ENCODE measurements around the gene PHACTR3. TPM values are rescaled to one million over a fixed set of nuclear protein-coding genes. Genes with fewer than 3 reads are reported as not detected.

PHACTR3 gene
- total RNA-seq, 1 donor from 2014 or later = 8.7 TPM

DNA sequence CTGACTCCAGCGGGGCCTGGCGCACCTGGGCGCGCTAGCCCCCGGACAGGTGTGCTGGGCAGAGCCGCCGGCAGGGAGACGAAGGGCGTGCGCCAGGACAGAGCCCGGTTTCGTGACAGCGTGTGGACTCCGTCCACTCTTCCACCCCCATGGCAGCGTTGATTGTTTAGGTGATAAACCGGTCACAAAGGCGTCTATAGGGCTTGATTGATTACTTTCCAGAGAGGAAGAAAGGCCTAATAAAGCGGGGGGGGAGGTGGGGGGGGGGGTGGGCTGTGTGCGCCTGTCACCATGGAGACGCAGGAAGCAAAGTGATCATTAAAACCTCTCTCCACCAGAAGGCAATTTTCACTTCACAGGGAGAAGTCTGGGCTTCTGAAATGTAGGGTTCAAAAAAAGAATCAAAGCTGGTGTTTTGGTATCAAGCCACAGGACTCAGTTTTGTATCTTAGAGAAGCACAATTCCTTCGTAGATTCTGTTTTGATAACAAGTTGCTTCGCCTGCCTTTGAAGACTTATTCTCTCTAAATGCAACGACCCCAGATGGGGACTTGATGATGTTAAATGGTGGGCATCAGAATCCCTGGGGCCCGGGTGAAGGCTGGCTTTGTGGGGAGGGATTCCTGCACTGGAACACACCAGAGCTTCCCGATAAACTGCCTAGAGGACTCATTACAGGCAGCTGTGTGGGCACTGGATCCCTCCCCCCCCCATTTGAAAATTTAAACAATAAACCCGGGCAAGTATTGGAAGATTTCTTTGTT lies 1.4 kb downstream of the PHACTR3 start:
- H3K4me3 Mint-ChIP-seq (ENCODE audit: unreplicated experiment) = no peak overlapping the region
- H3K36me3 Mint-ChIP-seq (ENCODE audit: low read depth, unreplicated experiment) = no peaks in the 10 kb centered on the region
- peaks cover 11% of the 10 kb centered on the region for H3K4me1 Mint-ChIP-seq (ENCODE audit: unreplicated experiment)
- H3K27me3 Mint-ChIP-seq (ENCODE audit: unreplicated experiment) = peaks cover 7% of the 10 kb centered on the region
- TF ChIP-seq, protein P1, sequence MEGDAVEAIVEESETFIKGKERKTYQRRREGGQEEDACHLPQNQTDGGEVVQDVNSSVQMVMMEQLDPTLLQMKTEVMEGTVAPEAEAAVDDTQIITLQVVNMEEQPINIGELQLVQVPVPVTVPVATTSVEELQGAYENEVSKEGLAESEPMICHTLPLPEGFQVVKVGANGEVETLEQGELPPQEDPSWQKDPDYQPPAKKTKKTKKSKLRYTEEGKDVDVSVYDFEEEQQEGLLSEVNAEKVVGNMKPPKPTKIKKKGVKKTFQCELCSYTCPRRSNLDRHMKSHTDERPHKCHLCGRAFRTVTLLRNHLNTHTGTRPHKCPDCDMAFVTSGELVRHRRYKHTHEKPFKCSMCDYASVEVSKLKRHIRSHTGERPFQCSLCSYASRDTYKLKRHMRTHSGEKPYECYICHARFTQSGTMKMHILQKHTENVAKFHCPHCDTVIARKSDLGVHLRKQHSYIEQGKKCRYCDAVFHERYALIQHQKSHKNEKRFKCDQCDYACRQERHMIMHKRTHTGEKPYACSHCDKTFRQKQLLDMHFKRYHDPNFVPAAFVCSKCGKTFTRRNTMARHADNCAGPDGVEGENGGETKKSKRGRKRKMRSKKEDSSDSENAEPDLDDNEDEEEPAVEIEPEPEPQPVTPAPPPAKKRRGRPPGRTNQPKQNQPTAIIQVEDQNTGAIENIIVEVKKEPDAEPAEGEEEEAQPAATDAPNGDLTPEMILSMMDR (IDR thresholded peaks at IDR 0.05; ENCODE audit: unreplicated experiment) = no peak
- DNase-seq (ENCODE audit: low spot score) = no peak
- no peaks in the 10 kb centered on the region for H3K9me3 Mint-ChIP-seq (ENCODE audit: unreplicated experiment)
- H3K27ac Mint-ChIP-seq (ENCODE audit: unreplicated experiment) = peak overlapping the region; percentile 25

DNA sequence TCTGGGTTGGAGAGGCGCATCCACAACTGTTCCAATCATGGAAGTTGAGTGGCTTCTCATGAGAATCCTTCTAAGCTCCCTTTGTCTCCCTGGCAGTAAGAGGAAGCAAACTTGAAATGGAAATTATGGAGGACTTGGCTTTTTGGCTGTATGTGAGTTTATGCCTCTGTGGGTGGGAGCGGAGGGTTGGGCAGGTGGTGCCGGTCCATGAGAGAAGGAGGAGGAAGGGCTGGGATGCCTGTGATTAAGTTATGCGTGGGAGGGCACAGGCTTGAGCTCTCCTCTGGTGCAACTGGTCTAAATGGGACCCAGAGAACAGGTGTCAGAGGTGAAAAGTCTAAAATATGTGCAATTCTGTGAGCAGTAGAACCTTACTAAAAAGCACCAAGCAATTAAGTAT lies 2.2 kb downstream of the PHACTR3 start:
- Mint-ChIP-seq H3K4me3 (ENCODE audit: unreplicated experiment) (no peak overlapping the region), H3K36me3 (ENCODE audit: low read depth, unreplicated experiment) (no peaks in the 10 kb centered on the region), H3K4me1 (ENCODE audit: unreplicated experiment) (peaks cover 11% of the 10 kb centered on the region), H3K27me3 (ENCODE audit: unreplicated experiment) (peaks cover 7% of the 10 kb centered on the region), H3K27ac (ENCODE audit: unreplicated experiment) (no peak overlapping the region), H3K9me3 (ENCODE audit: unreplicated experiment) (no peaks in the 10 kb centered on the region)
- DNase-seq (ENCODE audit: low spot score) = no peak
- TF ChIP-seq, protein P1 (IDR thresholded peaks at IDR 0.05; ENCODE audit: unreplicated experiment) = no peak

GRCh38 chr20:59608396-59608795 lies 4.1 kb downstream of the PHACTR3 start:
- Mint-ChIP-seq H3K27ac (ENCODE audit: unreplicated experiment) (peak overlapping the region; percentile 61), H3K36me3 (ENCODE audit: low read depth, unreplicated experiment) (no peaks in the 10 kb centered on the region), H3K4me1 (ENCODE audit: unreplicated experiment) (peaks cover 8% of the 10 kb centered on the region), H3K27me3 (ENCODE audit: unreplicated experiment) (peaks cover 5% of the 10 kb centered on the region), H3K9me3 (ENCODE audit: unreplicated experiment) (no peaks in the 10 kb centered on the region), H3K4me3 (ENCODE audit: unreplicated experiment) (no peak overlapping the region)
- TF ChIP-seq, protein P1 (IDR thresholded peaks at IDR 0.05; ENCODE audit: unreplicated experiment) = no peak
- DNase-seq (ENCODE audit: low spot score) = no peak

DNA sequence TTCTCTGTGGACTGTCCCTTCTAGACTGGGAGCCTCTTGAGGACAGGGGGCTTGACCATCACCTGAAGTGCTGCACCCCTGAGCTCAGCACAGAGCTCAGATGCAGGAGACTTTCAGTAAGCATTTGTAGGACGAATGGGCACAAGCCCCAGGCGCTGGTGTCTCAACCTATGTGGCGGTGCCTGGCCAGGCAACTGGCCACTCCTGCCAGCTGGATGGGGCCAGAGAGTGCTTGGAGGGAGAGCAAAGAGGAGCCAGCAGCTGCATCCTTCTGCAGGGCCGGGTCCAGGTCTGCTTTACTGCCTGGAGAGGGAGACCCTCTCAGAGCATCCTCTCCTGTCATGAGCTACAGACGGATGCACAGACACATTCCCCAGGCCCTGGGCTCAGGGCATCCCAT lies 4.5 kb downstream of the PHACTR3 start:
- H3K4me3 Mint-ChIP-seq (ENCODE audit: unreplicated experiment) = no peak overlapping the region
- TF ChIP-seq, protein P1 (IDR thresholded peaks at IDR 0.05; ENCODE audit: unreplicated experiment) = no peak
- H3K4me1 Mint-ChIP-seq (ENCODE audit: unreplicated experiment) = peaks cover 8% of the 10 kb centered on the region
- H3K9me3 Mint-ChIP-seq (ENCODE audit: unreplicated experiment) = no peaks in the 10 kb centered on the region
- H3K36me3 Mint-ChIP-seq (ENCODE audit: low read depth, unreplicated experiment) = no peaks in the 10 kb centered on the region
- H3K27me3 Mint-ChIP-seq (ENCODE audit: unreplicated experiment) = peaks cover 5% of the 10 kb centered on the region
- H3K27ac Mint-ChIP-seq (ENCODE audit: unreplicated experiment) = no peak overlapping the region
- DNase-seq (ENCODE audit: low spot score) = no peak

DNA sequence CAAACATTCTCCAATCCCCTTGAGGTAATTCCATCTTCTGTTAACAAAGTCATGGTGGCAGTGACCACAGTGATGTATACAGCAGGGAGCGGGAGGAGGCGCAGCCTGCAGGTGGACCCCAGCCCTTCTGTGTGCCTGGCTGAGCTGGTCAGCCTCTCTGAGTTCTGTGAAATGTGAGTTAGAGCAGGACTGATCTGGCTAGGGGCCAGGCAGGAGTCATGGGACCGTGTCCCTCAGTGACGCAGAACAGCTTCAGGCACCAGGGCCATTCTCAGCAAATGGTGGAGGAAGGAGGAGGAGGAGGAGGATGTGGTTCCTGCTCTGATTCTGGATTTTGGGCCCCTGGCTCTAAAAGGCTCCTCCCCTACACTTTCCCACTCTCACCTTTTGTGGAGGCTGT lies 6.9 kb downstream of the PHACTR3 start:
- Mint-ChIP-seq H3K4me3 (ENCODE audit: unreplicated experiment) (no peak overlapping the region), H3K27ac (ENCODE audit: unreplicated experiment) (no peak overlapping the region), H3K9me3 (ENCODE audit: unreplicated experiment) (no peaks in the 10 kb centered on the region), H3K4me1 (ENCODE audit: unreplicated experiment) (peaks cover 8% of the 10 kb centered on the region), H3K27me3 (ENCODE audit: unreplicated experiment) (peaks cover 5% of the 10 kb centered on the region), H3K36me3 (ENCODE audit: low read depth, unreplicated experiment) (no peaks in the 10 kb centered on the region)
- DNase-seq (ENCODE audit: low spot score) = no peak
- TF ChIP-seq, protein P1 (IDR thresholded peaks at IDR 0.05; ENCODE audit: unreplicated experiment) = no peak
